Measurements from ENCODE around the gene TH.

The TH gene

DNA sequence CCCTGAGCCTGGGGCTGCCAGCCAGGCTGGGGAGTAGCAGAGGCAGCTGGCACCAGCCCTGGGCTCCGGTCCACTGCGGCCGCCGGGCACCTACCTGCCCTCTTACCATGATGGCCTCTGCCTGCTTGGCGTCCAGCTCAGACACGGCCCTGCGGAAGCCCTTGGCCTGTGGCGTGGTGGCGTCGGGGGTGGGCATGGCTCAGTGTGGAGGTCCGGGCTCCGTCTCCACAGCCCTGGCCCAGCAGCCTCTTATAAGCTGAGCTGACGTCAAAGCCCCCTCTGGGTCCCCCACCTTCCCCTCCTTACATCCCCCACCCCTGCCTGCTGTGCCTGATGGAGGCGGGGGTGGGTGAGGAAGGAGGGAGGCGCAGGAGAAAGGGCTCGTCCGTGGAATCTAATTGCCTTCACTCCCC is at the start of gene TH:
Gene TH (minus strand): TSS at position 225 of the 413 bp plus-strand sequence. CDS start 29 bp downstream, at position 196.
- no peak for DNase-seq

DNA sequence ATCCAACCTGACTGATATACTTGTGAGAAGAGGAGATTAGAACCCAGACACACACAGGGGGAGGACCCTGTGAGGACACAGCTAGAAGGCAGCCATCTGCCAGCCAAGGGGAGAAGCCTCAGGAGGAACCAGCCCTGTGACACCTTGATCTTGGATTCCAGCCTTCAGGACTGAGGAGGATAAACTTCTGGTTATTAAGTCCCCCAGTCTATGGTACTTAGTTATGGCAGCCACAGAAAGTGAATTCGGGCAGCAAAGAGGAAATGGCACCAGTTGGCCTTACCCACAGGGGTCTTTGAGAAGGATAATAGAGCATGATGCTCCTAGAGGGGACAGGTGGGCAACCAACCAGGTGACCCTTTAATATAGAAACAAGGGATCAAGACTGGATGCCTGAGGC is 49.4 kb upstream of the TH start:
- no peak for DNase-seq

DNA sequence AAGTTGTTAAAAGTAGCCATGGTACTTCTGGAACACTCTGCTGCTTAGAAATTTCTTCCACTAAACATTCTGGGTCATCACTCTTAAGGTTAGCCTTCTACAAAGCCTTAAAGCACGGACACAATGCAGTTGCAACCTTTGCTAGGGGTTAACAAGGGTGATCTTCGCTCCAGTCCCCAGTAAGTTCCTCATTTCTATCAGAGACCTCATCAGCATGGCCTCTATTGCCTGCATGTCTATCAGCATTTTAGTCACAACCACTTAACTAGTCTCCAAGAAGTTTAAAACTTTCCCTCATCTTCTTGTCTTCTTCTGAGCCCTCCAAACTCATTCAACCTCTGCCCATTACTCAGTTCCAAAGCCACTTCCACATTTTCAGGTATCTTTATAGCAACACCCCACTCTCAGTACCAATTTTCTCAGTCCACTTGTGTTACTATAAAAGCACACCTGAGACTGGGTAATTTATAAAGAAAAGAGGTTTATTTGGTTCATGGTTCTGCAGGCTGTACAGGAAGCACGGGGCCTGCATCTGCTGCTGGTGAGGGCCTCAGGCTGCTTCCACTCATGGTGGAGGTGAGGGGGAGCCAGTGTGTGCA is 48.7 kb upstream of the TH start:
- no peak for DNase-seq

DNA sequence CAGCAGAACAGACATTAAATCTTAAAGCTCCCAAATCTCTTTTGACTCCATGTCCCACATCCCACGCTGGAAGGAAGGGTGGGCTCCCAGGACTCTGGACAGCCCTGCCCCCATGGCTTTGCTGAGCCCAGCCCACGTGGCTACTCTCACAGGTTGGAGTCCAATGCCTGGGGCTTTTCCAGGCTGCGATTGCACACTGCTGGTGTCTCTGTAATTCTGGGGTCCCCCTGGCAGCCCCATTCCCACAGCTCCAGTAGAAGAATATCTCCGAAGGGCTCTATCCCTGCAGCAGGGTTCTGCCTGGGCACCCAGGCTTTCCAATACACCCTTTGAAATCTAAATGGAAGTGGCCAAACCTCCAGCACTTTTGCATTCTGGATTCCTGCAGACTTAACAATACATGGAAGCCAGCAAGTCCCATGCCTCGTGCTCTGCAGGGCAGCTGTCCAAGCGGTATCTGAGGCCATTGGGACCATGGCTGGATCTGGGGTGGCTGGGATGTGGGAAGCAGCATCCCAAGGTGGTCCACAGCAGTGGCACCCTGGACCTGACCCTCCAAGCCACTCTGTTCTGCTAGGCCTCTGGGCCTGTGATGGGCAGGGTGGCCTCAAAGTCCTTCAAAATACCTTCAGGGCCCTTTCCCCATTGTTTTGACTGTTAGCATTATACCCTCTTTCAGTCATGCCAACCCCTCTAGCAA is 47.9 kb upstream of the TH start:
- no peak for DNase-seq

DNA sequence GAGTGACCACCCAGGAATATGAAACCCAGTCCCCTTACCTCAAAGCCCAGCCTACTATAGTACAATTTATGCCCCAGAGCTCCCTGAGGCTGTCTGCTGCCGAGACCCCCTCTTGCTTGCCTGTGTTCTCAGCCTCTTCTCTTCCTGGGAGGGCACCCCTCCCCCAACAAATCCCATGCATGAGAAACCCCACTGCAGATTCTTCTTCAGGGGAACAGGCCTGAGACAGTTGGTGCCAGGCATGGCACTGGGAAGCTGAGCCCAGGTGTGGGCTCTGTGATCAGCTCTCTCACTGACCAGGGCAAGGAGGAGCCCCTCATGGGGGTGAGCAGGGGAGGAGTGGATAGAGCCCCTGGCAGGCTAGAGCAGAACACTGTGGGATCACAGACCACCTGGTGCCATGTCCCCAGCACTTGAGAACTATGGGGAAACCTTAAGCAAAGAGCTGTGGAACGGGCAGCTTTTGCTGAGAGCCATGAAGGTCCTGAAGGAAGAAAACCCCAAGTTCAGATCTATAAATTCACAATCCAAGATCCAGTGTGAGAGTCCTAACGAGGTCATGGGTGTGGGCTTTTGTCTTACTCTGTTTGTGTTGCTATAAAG is 46.5 kb upstream of the TH start:
- DNase-seq: no peak

DNA sequence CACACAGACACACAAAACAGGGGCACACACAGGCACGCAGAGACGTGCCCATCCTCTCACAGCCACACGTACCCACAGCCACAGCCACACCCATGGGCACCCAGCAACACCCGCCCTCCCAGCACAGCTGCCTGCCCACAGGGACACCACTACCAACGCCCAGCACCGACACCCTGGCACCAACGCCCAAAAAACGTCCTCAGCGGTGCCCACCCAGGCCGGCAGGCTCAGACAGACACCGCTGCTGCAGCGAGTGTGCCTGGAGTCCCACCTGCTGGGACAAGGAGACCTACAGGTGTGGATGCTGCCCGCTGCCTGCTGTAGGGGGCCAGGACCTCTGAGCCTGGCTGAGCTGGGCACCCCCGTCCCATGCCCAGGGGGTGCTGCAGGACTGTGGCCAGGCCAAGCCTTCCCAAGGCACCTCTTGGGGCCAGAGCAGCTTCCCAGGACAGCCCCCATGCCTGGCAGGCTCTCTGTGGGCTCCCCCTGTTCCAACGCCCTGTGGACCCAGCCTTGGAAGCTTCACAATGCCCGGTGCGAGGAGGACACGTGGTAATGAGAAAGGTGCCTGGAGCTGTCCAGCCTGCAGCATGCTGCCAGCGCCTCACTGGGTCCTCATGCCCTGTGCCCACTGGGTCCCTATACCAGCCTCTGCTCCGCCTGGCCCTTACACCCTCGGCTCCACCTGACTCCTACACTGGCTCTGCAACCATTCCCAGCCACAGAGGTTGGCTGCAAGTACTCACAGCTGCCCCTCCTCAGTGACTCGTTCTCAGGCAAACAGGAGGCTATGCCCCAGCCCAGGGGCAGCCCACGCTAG is 45.8 kb upstream of the TH start:
- DNase-seq: no peak

DNA sequence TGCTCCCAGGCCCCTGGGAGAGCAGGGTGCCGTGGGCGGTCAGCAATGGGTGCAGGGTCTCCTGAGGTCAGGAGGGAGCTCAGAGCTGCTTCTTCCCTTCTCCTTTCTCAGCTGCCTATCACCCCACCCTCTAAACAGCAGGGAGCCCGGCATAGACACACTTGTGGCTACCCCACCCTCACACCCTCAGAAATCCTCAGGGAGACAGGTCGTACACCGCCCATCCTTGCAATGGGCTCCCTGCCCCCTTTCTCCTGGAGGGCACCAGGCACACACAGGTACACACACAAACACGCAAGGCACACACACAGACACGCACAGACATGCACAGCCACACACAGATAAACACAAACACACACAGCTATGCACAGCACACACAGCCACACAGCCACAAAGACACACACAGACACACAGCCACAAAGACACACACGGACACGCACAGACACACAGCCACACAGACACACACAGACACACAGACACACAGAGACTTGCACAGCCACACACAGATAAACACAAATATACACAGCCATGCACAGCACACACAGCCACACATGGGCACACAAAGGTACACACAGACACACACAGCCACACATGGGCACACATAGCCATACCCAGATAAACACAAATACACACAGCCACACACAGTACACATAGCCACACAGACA is 44.9 kb upstream of the TH start:
- DNase-seq: no peak

DNA sequence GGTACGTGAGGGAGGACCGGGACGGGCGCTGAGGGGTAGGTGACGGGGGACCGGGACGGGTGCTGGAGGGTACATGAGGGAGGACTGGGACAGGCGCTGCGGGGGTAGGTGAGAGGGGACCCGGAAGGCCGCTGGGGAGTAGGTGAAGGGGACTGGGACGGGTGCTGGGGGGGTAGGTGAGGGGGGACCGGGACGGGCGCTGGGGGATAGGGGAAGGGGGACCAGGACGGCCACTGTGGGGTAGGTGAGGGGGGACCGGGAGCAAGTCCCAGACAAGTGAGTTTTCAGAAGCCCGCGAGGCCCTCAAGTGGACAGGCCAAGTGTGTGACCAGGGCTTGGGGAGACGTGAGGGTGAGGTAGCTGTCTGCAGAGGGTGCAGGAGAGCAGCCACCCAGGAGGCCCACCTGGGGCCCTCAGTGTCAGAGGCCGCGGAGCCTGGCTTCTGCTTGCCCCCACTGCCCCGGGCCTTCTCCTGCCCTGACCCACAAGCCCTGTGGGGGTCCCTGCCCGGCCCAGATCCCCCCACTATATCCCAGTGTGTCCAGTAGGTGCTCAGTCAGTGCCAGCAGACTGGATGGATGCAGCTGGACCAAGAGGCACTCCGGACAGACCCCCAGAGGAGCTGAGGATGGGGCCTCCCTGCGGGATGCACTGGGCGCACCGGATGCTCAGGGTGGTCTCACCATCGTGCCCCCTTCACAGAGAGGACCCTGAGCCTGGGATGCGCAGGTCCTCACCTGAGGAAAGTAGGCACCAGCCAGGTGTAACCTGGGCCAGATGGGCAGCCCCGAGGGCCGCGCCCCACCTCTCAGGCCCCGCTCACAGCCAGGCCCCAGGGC is 44.2 kb upstream of the TH start:
- no peak for DNase-seq

DNA sequence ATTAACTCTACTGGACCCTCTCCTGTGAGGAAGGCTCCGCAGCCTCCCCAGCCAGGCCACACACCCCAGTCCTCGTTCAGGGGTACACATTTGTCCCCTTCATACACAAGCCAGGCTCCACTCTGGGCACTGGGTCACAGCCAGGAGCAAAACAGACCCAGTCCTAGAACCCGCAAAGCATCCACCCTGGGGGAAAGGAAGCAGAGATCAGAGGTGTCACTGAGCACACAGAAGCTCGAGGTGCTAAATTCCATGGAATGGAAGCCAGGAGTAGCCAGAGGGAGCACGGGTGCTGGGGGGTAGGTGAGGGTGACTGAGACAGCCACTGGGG is 43.6 kb upstream of the TH start:
- DNase-seq: no peak

DNA sequence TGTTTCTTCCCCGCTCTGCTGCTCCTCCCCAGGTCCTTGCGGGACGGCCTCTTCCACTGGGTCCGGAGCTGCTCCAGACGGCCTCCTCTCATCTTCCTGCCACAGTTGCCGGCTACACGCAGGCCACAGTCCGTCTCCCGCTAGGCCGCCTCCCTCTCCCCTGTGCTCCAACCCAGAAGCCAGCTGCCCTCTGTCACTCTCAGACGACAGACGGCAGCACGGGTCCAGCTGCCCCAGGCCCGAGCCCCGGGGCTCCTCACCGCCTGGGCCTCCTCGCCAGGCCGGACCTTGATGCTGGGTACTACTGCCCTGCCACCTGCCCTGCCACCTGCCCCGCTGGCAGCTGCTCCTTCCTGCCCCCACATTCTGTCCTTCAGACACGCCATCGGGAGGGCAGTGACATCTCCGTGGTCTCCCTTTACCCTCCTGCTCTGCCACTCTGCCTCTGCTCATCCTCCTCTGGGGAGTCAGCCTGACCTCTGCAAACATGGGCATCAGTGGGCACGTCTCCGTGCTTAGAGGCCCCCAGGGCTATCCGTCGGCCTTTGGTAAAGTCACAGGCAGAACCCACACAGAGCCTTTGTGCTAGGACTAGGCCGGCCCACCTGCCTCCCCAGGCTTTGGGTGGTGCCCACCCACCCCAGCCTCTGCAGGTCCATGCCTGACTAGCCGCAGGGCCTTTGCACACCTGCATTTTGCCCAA is 43.1 kb upstream of the TH start:
- no peak for DNase-seq

DNA sequence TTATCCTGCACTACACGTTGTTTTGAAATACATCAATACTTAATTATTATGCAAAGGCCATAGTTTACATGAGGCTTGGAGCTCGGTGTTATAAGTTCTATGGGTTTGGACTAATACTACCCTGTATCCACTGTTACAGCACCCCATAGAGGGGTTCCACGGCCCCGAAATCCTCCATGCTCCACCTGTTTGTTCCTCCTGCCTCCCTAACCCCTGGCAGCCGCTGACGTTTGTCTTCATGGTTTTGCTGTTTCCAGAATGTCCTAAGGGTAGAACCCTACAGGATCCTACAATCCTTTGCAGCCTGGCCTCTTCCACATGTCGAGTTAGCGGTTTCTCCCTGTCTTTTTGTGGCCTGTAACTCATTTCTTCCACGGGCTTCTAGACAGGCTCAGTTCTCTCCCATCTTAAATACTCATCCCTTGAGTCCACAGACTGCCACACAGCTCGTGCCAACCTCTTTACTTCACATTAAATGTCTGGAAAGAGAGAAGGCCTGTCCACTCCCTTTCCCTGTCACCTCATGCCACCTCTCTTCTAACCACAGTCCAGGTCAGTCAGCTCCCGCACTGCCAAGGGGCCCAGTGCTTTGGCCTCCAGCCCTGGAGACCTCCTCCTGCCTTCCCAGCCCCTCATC is 42.4 kb upstream of the TH start:
- no peak for DNase-seq

DNA sequence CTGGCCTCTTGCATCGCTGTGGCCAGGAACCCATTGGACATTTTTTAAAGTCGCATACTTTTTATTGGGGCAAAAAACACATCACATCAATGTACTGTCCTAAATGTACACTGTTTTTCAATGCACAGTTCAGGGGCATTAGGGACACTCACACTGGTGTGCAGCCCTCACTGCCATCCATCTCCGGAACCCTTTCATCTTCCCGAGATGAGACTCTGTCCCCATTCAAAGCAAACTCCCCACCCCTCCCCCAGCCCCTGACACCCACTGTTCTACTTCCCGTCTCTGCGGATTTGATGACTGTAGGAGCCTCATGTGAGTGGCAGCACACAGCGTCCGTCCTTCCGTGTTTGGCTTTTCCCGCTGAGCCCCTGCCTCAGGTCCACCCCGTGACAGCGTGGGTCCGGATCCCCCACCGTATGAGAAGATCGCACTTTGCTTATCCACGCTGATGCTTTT is 41.8 kb upstream of the TH start:
- DNase-seq: peak; percentile 43

DNA sequence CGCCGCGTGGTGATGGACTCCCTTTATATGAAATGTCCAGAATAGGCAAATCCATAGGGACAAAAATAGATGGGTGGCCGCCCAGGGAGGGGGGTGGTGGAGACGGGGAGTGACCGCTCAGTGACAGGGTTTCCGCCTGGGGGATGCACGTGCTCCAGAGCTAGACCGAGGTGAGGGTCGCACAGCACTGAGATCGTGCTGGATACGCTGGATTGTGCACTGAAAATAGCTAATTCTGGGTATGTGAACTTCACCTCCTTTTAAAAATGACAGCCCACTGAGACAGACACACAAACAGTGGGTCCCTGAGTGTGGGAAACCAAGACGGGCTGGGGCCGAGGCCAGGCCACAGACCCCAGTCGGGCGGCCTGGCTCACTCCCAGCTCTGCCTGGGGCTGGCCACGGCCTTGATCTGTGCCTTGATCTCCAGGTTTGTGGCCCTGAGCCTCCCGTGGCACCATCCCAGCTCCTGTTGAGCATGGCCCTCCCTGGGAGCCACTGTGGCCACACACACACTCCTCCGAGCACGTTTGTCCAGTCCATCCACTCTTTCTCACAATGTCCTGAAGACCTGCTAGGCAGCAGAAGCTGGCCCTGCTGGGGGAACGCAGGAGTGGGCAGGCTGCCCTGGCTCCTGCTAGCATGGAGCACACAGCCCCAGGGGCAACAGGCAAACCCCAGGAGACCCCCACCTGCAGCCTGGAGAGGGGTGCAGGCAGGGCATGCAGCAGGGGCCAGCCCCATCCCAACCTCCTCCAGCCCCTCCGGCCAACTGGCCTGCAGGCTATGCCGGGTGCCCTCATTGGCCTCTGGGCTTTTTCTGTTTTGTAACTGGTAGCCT is 41.0 kb upstream of the TH start:
- DNase-seq: no peak

DNA sequence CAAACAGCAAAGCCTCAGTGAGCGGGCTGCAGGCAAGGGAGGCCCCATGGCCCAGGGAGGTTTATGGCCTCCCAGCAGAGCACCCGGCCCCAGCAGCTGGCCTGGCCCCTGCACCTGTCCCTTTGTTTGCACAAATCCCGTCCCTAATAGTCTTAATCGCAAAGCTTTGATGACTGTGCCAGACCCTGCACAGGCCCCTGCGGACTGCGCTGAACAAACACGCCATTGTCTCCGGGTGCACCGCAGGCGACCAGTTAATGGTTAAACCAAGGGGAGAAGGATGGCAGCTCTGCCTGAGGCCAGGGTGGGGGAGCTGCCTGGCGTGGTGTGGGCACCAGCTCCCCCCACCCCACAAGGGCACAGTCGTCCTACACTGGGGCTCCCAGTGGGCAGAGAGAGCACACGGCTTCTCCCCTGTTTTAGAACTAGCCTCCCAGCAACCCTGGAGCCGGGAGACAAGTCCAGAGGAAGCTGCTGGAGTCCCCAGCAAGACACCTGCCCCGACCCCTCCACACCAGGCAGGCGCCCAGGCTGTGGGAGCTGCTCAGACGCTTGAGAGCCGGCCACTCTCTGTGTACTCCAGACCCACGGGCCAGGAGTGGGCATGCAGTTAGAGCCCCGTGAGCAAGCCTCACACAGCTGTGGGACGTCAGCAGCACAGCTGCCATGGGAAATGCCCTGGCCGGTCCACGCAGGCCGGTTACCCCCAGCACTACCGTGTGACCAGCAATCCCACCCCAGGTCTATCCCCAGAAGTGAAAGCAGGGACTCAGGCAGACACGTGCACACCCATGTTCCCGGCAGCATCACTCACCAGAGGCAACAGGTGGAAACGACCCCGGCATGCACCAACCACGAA is 39.7 kb upstream of the TH start:
- no peak for DNase-seq

DNA sequence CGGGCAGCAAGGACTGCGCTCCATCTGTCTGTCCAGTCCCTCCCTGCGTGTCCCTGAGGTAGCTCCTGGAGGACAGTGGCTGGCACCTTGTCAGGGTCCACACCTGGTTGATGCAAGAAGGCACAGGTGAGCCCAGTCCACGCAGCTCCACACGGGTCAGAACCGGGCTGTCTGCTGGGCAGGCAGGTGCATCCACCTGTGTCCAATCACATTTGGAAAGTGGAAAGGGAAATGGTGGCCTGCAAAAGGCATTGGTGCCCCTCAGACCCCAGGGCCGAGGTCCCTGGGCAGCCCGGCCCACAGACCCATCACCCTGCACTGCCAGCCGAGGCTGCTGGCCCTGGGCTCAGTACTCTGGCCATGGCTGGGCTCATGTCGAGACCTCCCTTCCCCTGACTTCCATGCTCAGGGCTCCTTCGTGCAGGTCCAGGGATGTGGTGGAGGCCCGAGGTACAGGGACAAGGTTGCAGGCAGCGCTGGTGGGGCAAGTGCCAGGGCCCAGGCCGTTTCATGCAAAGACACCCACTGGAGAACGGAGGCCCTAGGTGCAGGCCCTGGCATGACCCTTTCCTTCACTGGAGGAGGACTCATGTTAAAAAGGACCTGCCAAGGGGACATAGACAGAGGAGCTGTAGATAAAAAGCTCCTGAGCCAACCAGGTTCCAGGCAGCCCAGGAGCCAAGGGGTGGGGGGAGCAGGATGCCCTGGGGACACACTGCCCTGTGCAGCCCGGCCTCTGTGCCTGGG is 38.9 kb upstream of the TH start:
- DNase-seq: no peak

DNA sequence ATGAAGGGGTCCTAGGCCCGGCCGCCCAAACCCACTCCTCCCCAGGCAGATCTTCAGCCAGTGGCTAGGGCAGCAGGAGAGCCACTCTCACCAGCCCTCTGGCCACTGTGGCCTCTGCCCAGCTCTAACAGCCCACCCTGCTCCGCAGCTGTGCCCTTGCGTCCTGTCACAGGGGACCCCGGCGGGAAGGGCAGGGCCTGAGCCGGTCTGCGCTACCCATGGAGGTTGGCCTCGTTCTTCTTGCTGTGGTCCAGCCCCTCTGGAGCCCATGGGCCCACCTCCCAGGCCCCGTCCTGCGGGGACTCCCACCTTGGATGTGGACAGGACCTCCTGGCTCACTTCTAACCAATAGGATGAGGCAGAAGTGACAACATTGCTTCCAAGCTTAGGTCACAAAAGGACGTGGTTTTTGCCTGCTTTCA is 38.3 kb upstream of the TH start:
- no peak for DNase-seq

DNA sequence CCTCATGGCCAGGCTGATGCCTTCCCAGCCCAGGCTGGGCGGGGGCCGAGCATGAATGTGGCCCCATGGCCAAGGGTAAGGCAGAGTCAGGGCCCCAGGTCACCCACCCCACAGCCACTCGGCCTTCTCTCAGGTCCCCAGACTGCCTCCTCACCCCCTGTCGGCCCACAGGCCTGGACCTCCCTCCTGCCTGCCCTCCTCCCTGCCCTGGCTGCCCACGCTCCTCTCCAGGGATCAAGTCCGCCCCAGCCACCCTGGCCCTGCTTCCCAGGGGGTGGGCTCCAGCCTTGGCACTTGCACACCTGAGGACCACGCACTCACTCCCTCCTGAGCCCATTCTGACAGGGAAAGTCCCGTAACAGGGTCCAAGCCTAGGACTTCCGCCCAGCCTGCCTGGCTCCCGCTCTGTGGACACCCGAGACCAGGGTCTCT is 37.8 kb upstream of the TH start:
- no peak for DNase-seq

DNA sequence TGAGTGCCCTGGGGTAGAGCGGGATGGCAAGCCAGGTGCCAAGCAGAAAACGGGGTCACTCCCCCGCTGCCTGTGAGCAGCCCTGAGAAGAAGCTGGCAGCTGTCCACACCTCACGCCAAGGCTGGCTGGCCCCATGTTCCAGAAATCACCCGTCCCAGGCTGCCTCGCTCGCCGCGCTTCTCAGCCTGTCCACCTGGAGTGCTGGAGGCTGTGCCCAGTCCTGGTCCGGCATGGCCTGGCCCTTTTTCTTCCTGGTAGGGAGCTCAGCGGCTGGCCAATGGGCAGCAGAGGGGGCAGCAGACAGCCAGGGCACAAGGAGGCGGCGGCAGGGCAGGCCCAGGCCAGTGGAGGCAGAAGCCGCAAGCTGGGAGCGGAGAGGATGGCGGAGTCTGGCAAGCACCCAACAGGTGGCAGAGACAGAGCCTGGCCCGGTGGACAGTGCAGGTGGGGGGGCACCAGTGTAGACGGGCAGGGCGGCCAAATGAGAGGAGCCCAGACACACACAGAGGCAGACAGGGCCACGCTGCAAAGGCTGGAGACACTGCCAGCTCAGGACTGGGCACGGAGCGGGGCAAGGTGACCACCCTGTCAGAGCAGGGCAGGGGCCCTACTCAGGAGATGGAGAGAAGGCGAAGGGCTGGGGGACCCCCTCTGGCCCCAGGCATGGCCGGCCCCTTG is 37.2 kb upstream of the TH start:
- DNase-seq: no peak

Measured in activated CD4-positive, alpha-beta T cell treated with anti-CD3 and anti-CD28 coated beads for 48 hours (primary cell).